DND-41 (cell line): ENCODE results near the gene HOXA9.
A peak's percentile ranks its signal among the peaks of the same experiment; 100 is the strongest.

Experiments
- ATAC-seq: fragments of 200-7000 bp; cut with Tn5 transposase; 3 replicates; pipeline ENCODE4 v1.9.1; 2021; ENCODE audit warnings: low read depth; ENCODE audit not compliant: insufficient read depth
- DNase-seq: peaks from one replicate; pipeline ENCODE4 v3.0.0-alpha.2; 2020
- H2AFZ ChIP-seq: 2 replicates; pipeline ENCODE4 v1.6.0; 2012; ENCODE audit warnings: low read depth, low read length
- H3K27ac ChIP-seq: 2 replicates; pipeline ENCODE4 v1.5.1; 2012; ENCODE audit warnings: low read length, inconsistent platforms
- H3K27me3 ChIP-seq: fragments of 200-600 bp; sonication (generic); 2 replicates; pipeline ENCODE4 v1.6.0; 2012; ENCODE audit warnings: low read length, mild to moderate bottlenecking, inconsistent platforms; ENCODE audit not compliant: insufficient read depth, poor library complexity
- H3K36me3 ChIP-seq: 2 replicates; pipeline ENCODE4 v1.5.1; 2012; ENCODE audit warnings: low read length, inconsistent platforms; ENCODE audit not compliant: insufficient read depth
- H3K4me1 ChIP-seq: 2 replicates; pipeline ENCODE4 v1.5.1; 2012; ENCODE audit warnings: mild to moderate bottlenecking, low read length; ENCODE audit not compliant: insufficient read depth
- H3K4me2 ChIP-seq: 2 replicates; pipeline ENCODE4 v1.6.0; 2012; ENCODE audit warnings: mild to moderate bottlenecking, moderate library complexity, low read length, inconsistent platforms; ENCODE audit not compliant: insufficient read depth
- H3K4me3 ChIP-seq, 2 experiments: fragments of 200-600 bp in 1 of 2; shearing (Covaris generic) in 1 of 2; 2 replicates each; pipeline ENCODE4 v1.5.1; 2012 to 2016; ENCODE audit warnings: inconsistent platforms in 2 of 2, low read length in 2 of 2, mild to moderate bottlenecking in 2 of 2, low read depth in 1 of 2, moderate library complexity in 1 of 2
- H3K79me2 ChIP-seq: 2 replicates; pipeline ENCODE4 v1.6.0; 2012; ENCODE audit warnings: low read length, inconsistent platforms; ENCODE audit not compliant: insufficient read depth
- H3K9ac ChIP-seq: 2 replicates; pipeline ENCODE4 v1.6.0; 2012; ENCODE audit warnings: low read depth, mild to moderate bottlenecking, inconsistent platforms, low read length, moderate library complexity
- H3K9me3 ChIP-seq: 2 replicates; pipeline ENCODE4 v1.5.1; 2012; ENCODE audit warnings: low read length, moderate library complexity, mild to moderate bottlenecking, inconsistent platforms; ENCODE audit not compliant: insufficient read depth, severe bottlenecking
- H4K20me1 ChIP-seq: 2 replicates; pipeline ENCODE4 v1.6.0; 2012; ENCODE audit warnings: low read length; ENCODE audit not compliant: insufficient read depth
- CTCF ChIP-seq: IDR thresholded peaks from 2 replicates; pipeline ENCODE4 v1.5.1; 2012; ENCODE audit warnings: borderline replicate concordance, low read length, moderate library complexity, mild to moderate bottlenecking; ENCODE audit not compliant: poor library complexity, severe bottlenecking; ENCODE audit errors: extremely low read depth
- EZH2 ChIP-seq: IDR thresholded peaks from 3 replicates; pipeline ENCODE4 v1.6.1; 2012; ENCODE audit warnings: borderline replicate concordance, low read depth, mild to moderate bottlenecking, moderate library complexity, low read length, inconsistent platforms; ENCODE audit not compliant: severe bottlenecking

Gene HOXA9

GRCh38 chr7:27157702-27158431, 7.5 kb downstream of the HOXA9 start:
- no peak overlapping the region for H3K27ac ChIP-seq
- H3K4me1 ChIP-seq, result peaks cover 32% of the 10 kb centered on the region
- H3K79me2 ChIP-seq, result peaks cover 9% of the 10 kb centered on the region
- H3K9ac ChIP-seq, result no peak overlapping the region
- H3K4me2 ChIP-seq, result no peak overlapping the region
- no peak for ATAC-seq
- no peaks in the 10 kb centered on the region for H4K20me1 ChIP-seq
- H3K27me3 ChIP-seq, result no peaks in the 10 kb centered on the region
- H2AFZ ChIP-seq, result no peak overlapping the region
- no peak overlapping the region for H3K4me3 ChIP-seq
- TF ChIP-seq CTCF, result no peak
- TF ChIP-seq EZH2, result no peak
- no peaks in the 10 kb centered on the region for H3K9me3 ChIP-seq
- no peak for DNase-seq
- no peaks in the 10 kb centered on the region for H3K36me3 ChIP-seq

- Histone ChIP-seq H3K4me3 (peak overlapping the region in 1 of 2 experiments; percentile 70; a peak in 2 of 4 replicates), H3K9ac (peak overlapping the region; percentile 86), H4K20me1 (no peaks in the 10 kb centered on the region)
Observed at GRCh38 chr7:27156916-27157701, 8.2 kb downstream of the HOXA9 start.

GRCh38 chr7:27156508-27156898, 8.8 kb downstream of the HOXA9 start, which contains the start of gene HOXA7:
TSS of gene HOXA7 (minus strand) at chr7:27156675. CDS start at chr7:27156545, 130 bp downstream.
- Histone ChIP-seq H3K9ac (peak within 1 kb of the TSS; percentile 86), H3K27me3 (no peaks in the 10 kb centered on the region)
- peak; percentile 76 for DNase-seq

More at GRCh38 chr7:27156916-27157701, 8.2 kb downstream of the HOXA9 start:
- no peaks in the 10 kb centered on the region for H3K27me3 ChIP-seq
- no peak overlapping the region for H3K27ac ChIP-seq
- peaks cover 9% of the 10 kb centered on the region for H3K79me2 ChIP-seq
- DNase-seq, result no peak
- H3K36me3 ChIP-seq, result no peaks in the 10 kb centered on the region
- H3K9me3 ChIP-seq, result no peaks in the 10 kb centered on the region
- H2AFZ ChIP-seq, result peak overlapping the region; percentile 92
- ATAC-seq, result peak; percentile 5; the same call in 2 of the 3 replicates
- peak overlapping the region; percentile 74 for H3K4me2 ChIP-seq
- no peak for TF ChIP-seq EZH2
- no peak for TF ChIP-seq CTCF
- peaks cover 32% of the 10 kb centered on the region for H3K4me1 ChIP-seq

More at GRCh38 chr7:27156508-27156898, 8.8 kb downstream of the HOXA9 start, which contains the start of gene HOXA7:
- TF ChIP-seq CTCF, result no peak
- TF ChIP-seq EZH2, result no peak
- peak within 1 kb of the TSS; percentile 92 for H2AFZ ChIP-seq
- H3K4me2 ChIP-seq, result peak within 1 kb of the TSS; percentile 74
- peak; percentile 72 for ATAC-seq
- peak within 1 kb of the TSS; percentile 91 for H3K27ac ChIP-seq
- no peaks in the 10 kb centered on the region for H3K9me3 ChIP-seq
- peaks cover 36% of the 10 kb centered on the region for H3K4me1 ChIP-seq
- no peaks in the 10 kb centered on the region for H4K20me1 ChIP-seq
- peaks cover 9% of the 10 kb centered on the region for H3K79me2 ChIP-seq
- no peaks in the 10 kb centered on the region for H3K36me3 ChIP-seq
- H3K4me3 ChIP-seq, result peak within 1 kb of the TSS; percentile 46 to 70
